ENCODE data around the gene ZFHX3.

DNA sequence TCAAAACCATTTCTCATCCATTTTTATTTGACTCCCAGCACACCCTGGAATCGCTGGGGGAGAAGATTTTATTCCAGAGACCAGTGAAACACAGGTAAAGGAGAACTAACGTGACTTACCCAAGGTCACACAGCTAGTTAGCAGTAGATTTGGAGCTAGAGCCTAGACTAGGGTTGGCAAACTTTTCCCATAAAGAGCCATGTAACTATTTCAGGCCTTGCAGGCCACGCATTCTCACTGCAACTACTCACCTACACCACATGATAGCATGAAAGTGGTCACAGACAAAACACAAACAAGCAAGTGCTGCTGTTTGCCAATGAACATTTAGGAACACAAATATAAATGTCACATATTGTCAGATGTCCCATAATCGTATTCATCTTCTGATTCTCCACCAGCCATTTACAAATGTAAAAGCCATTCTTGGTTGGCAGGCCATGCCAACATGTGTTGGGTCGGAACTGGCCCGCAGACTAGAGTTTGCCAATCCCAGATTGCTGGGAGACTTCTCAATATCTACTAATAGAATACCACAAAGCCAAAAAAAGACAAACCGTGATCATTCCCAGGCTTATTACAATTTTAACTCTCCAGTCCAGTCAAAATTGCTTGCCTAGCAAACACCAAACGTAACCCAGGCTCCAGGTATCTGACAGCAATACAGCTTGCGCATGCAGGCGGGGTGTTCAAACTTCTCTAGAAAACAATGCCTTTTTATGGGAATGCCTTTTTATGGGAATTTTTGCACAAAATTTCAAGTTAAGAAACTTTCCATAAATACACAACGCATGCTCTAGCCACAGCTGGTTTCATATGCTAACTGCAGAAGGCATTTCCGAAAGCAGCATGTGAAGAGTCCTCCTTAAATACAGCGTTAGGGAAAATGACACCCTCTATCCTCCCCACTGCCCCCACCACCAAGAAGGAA, 20.9 kb downstream of the ZFHX3 start:
- TF ChIP-seq, protein P1, sequence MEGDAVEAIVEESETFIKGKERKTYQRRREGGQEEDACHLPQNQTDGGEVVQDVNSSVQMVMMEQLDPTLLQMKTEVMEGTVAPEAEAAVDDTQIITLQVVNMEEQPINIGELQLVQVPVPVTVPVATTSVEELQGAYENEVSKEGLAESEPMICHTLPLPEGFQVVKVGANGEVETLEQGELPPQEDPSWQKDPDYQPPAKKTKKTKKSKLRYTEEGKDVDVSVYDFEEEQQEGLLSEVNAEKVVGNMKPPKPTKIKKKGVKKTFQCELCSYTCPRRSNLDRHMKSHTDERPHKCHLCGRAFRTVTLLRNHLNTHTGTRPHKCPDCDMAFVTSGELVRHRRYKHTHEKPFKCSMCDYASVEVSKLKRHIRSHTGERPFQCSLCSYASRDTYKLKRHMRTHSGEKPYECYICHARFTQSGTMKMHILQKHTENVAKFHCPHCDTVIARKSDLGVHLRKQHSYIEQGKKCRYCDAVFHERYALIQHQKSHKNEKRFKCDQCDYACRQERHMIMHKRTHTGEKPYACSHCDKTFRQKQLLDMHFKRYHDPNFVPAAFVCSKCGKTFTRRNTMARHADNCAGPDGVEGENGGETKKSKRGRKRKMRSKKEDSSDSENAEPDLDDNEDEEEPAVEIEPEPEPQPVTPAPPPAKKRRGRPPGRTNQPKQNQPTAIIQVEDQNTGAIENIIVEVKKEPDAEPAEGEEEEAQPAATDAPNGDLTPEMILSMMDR (IDR thresholded peaks at IDR 0.05), result no peak
- no peak for TF ChIP-seq POLR2A (IDR thresholded peaks at IDR 0.05)

All from testis (tissue), 2 donors.